HG03575 (cell line): ENCODE results near the gene TGFB1.
"Not testable (repeated sequence)": the region's sequence is repeated elsewhere in the genome, so short reads cannot be mapped to it uniquely, and the experiment has no call there.

Source experiments
- ATAC-seq: cut with Tn5 transposase; IDR thresholded peaks from one replicate; pipeline ENCODE4 v1.9.1; 2021; ENCODE audit not compliant: unreplicated experiment, insufficient number of reproducible peaks, low FRiP score; ENCODE audit errors: extremely low read depth

TGFB1 gene

GRCh38 chr19:41353466-41354342 is at the start of gene TGFB1:
Gene TGFB1 (minus strand): TSS chr19:41353922. CDS start chr19:41353044, 878 bp downstream.
- no peak for ATAC-seq

- ATAC-seq: no peak
These were observed 48.3 kb upstream of the TGFB1 start for GRCh38 chr19:41402010-41402409.

- no peak for ATAC-seq
These were observed 47.8 kb upstream of the TGFB1 start for GRCh38 chr19:41401483-41401882.

- no peak for ATAC-seq
These were observed 45.8 kb upstream of the TGFB1 start for GRCh38 chr19:41399525-41399924.

GRCh38 chr19:41399091-41399490 is 45.4 kb upstream of the TGFB1 start:
- ATAC-seq: no peak

GRCh38 chr19:41398598-41398997 is 44.9 kb upstream of the TGFB1 start:
- ATAC-seq: no peak

GRCh38 chr19:41398050-41398418 is 44.3 kb upstream of the TGFB1 start:
- ATAC-seq: no peak

- ATAC-seq: peak; percentile 85
These were observed 43.6 kb upstream of the TGFB1 start, which contains the start of the genes BCKDHA and EXOSC5 for GRCh38 chr19:41397086-41398049. Gene BCKDHA (plus strand): TSS chr19:41397818. CDS start chr19:41397828, 10 bp downstream. Gene EXOSC5 (minus strand): TSS chr19:41397359. CDS start chr19:41397328, 31 bp downstream.

- no peak for ATAC-seq
These were observed 41.6 kb upstream of the TGFB1 start for GRCh38 chr19:41395355-41395754.

GRCh38 chr19:41392775-41393174 is 39.1 kb upstream of the TGFB1 start:
- no peak for ATAC-seq

- no peak for ATAC-seq
These were observed 37.9 kb upstream of the TGFB1 start for GRCh38 chr19:41391618-41392017.

GRCh38 chr19:41386442-41386841 is 32.7 kb upstream of the TGFB1 start:
- ATAC-seq: no peak

GRCh38 chr19:41384351-41384750 is 30.6 kb upstream of the TGFB1 start:
- ATAC-seq: no peak

GRCh38 chr19:41381536-41381935 is 27.8 kb upstream of the TGFB1 start:
- ATAC-seq: not testable (repeated sequence)

GRCh38 chr19:41377977-41378709 is 24.4 kb upstream of the TGFB1 start:
- no peak for ATAC-seq

GRCh38 chr19:41376998-41377365 is 23.3 kb upstream of the TGFB1 start:
- ATAC-seq: no peak

GRCh38 chr19:41376241-41376997 is 22.7 kb upstream of the TGFB1 start, which contains the start of gene TMEM91:
Gene TMEM91 (plus strand): TSS chr19:41376533. CDS start chr19:41378310, 1,777 bp downstream.
- no peak for ATAC-seq

GRCh38 chr19:41373993-41374392 is 20.3 kb upstream of the TGFB1 start:
- ATAC-seq: no peak
